ENCODE measurements around the gene HDAC4. TPM values are rescaled to one million over a fixed set of nuclear protein-coding genes. Genes with fewer than 3 reads are reported as not detected.

The HDAC4 gene
- total RNA-seq, 1 experiment from 2014 or later: 44.4 TPM

- no peak for TF ChIP-seq ARID4B (CRISPR knock-in tag; IDR thresholded peaks at IDR 0.05; ENCODE audit: borderline replicate concordance)
Observed at GRCh38 chr2:239025951-239026461, 374.8 kb downstream of the HDAC4 start (continued).

GRCh38 chr2:239025096-239025801, 375.6 kb downstream of the HDAC4 start:
- H3K4me3 Mint-ChIP-seq: no peak overlapping the region
- DNase-seq (ENCODE audit: low spot score): no peak
- no peaks in the 10 kb centered on the region for H3K9me3 Mint-ChIP-seq
- peaks cover 7% of the 10 kb centered on the region for H3K4me1 Mint-ChIP-seq
- CTCF ChIA-PET: interaction anchor here (0.6 kb wide), 1 partner anchor 9 kb away, joined by 3 read pairs; no protein-coding TSS in a partner anchor
- no peaks in the 10 kb centered on the region for H3K36me3 Mint-ChIP-seq
- no peaks in the 10 kb centered on the region; the same call in 1 of the 2 replicates for H3K27me3 Mint-ChIP-seq (ENCODE audit: low read depth)
- no peak for ATAC-seq
- POLR2A ChIA-PET: no interaction called here
- H3K27ac Mint-ChIP-seq: no peak overlapping the region
- no peak for TF ChIP-seq FOXK1 (CRISPR knock-in tag; IDR thresholded peaks at IDR 0.05)
- no peak for TF ChIP-seq MAX (CRISPR knock-in tag; IDR thresholded peaks at IDR 0.05)
- TF ChIP-seq KAT7 (CRISPR knock-in tag; IDR thresholded peaks at IDR 0.05; ENCODE audit: borderline replicate concordance): no peak
- no peak for TF ChIP-seq RELA (CRISPR knock-in tag; IDR thresholded peaks at IDR 0.05; ENCODE audit: borderline replicate concordance)
- TF ChIP-seq ZNF138 (CRISPR knock-in tag; conservative IDR thresholded peaks at IDR 0.05): no peak
- no peak for TF ChIP-seq E2F4 (CRISPR knock-in tag; IDR thresholded peaks at IDR 0.05; ENCODE audit: borderline replicate concordance, low read depth)
- no peak for TF ChIP-seq FOXP1 (CRISPR knock-in tag; IDR thresholded peaks at IDR 0.05; ENCODE audit: borderline replicate concordance)
- TF ChIP-seq ZNF671 (CRISPR knock-in tag; IDR thresholded peaks at IDR 0.05): no peak
- no peak for TF ChIP-seq HMGXB4 (CRISPR knock-in tag; IDR thresholded peaks at IDR 0.05)
- TF ChIP-seq MYBL2 (CRISPR knock-in tag; IDR thresholded peaks at IDR 0.05): no peak
- TF ChIP-seq ZNF396 (CRISPR knock-in tag; IDR thresholded peaks at IDR 0.05; ENCODE audit: borderline replicate concordance): no peak
- TF ChIP-seq TEAD1 (CRISPR knock-in tag; IDR thresholded peaks at IDR 0.05): no peak
- no peak for TF ChIP-seq JUN (CRISPR knock-in tag; IDR thresholded peaks at IDR 0.05)
- no peak for TF ChIP-seq ZNF512 (CRISPR knock-in tag; IDR thresholded peaks at IDR 0.05; ENCODE audit: borderline replicate concordance)
- TF ChIP-seq PREB (CRISPR knock-in tag; IDR thresholded peaks at IDR 0.05; ENCODE audit: borderline replicate concordance): no peak
- no peak for TF ChIP-seq NR1H2 (CRISPR knock-in tag; IDR thresholded peaks at IDR 0.05)
- TF ChIP-seq CREM (CRISPR knock-in tag; IDR thresholded peaks at IDR 0.05): no peak
- no peak for TF ChIP-seq ARID4B (CRISPR knock-in tag; IDR thresholded peaks at IDR 0.05; ENCODE audit: borderline replicate concordance)

Measured in WTC11 (cell line).